ENCODE data around the gene NSG2. TPM values are rescaled to one million over a fixed set of nuclear protein-coding genes. Genes with fewer than 3 reads are reported as not detected.

NSG2 gene
- total RNA-seq, 1 donor from 2014 or later = 7.1 TPM

- H3K36me3 ChIP-seq = no peaks in the 10 kb centered on the region
- intact Hi-C loops (cut with DNase I) = no loop called here
- H3K27ac ChIP-seq = no peak overlapping the region
- H3K4me3 ChIP-seq = no peak overlapping the region
- no peaks in the 10 kb centered on the region for H3K4me1 ChIP-seq
- DNase-seq (ENCODE audit: extremely low spot score in 2 of 2) = no peak
- no peaks in the 10 kb centered on the region for H3K27me3 ChIP-seq
- TF ChIP-seq CTCF (IDR thresholded peaks at IDR 0.05) (no peak), POLR2A (IDR thresholded peaks at IDR 0.05) (no peak), POLR2AphosphoS5 (IDR thresholded peaks at IDR 0.05; ENCODE audit: insufficient read depth in 1 of 2, low read depth in 1 of 2) (no peak)
- H3K9me3 ChIP-seq = no peaks in the 10 kb centered on the region
These were observed 109.1 kb downstream of the NSG2 start for GRCh38 chr5:174154559-174154958.

DNA sequence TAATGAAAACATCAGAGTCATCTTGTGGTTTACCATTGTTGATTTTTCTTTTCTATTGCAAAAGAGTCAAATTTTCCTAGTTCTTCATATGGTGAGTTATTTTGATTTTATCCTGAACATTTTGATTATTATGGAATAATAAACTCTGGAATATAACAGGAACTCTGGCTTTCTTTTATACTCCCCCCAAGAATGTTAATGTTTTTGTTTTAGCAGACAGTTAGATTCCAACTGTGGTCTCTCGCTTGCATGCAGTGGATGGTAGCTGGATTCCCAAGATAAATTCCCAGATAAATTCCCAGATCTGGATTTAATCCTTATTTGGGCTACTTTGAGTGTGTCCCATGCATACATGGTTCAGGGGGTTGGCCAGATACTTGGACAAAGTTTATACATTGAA, 109.8 kb downstream of the NSG2 start:
- Histone ChIP-seq H3K9me3 (no peaks in the 10 kb centered on the region), H3K4me1 (no peaks in the 10 kb centered on the region)
- intact Hi-C loops (cut with DNase I) = no loop called here

DNA sequence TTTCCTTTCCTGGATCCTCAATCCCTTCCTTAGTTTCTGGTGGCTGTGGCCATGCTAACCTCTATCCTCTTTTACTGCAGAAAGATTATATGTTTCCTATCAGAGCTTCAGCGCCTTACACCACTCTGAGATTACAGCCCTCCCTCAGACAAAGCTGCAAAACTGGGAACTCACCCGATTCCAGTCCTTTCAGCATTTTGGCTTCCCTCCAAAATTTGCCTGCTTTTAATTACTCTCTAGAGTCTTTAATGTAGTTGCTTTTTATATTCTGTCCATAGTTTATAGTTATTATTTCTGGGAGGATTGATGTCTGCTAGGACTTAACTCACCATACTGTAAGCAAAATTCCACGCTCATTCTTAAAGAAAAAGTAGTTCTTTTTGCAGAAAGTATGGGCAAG, 110.2 kb downstream of the NSG2 start:
- Histone ChIP-seq H3K4me3 (no peak overlapping the region), H3K27me3 (no peaks in the 10 kb centered on the region), H3K27ac (no peak overlapping the region), H3K9me3 (no peaks in the 10 kb centered on the region), H3K36me3 (no peaks in the 10 kb centered on the region), H3K4me1 (no peaks in the 10 kb centered on the region)
- no peak for DNase-seq (ENCODE audit: extremely low spot score in 2 of 2)
- no peak for TF ChIP-seq POLR2A (IDR thresholded peaks at IDR 0.05)
- TF ChIP-seq CTCF (IDR thresholded peaks at IDR 0.05) = no peak
- TF ChIP-seq POLR2AphosphoS5 (IDR thresholded peaks at IDR 0.05; ENCODE audit: insufficient read depth in 1 of 2, low read depth in 1 of 2) = no peak
- intact Hi-C loops (cut with DNase I) = no loop called here

More for the DNA sequence above, 109.8 kb downstream of the NSG2 start:
- no peak overlapping the region for H3K4me3 ChIP-seq
- H3K27ac ChIP-seq = no peak overlapping the region
- no peak for DNase-seq (ENCODE audit: extremely low spot score in 2 of 2)
- H3K27me3 ChIP-seq = no peaks in the 10 kb centered on the region
- TF ChIP-seq POLR2AphosphoS5 (IDR thresholded peaks at IDR 0.05; ENCODE audit: insufficient read depth in 1 of 2, low read depth in 1 of 2) = no peak
- TF ChIP-seq POLR2A (IDR thresholded peaks at IDR 0.05) = no peak
- no peak for TF ChIP-seq CTCF (IDR thresholded peaks at IDR 0.05)
- no peaks in the 10 kb centered on the region for H3K36me3 ChIP-seq

- H3K27ac ChIP-seq = no peak overlapping the region
- H3K36me3 ChIP-seq = no peaks in the 10 kb centered on the region
- no peaks in the 10 kb centered on the region for H3K4me1 ChIP-seq
- no peaks in the 10 kb centered on the region for H3K9me3 ChIP-seq
- H3K27me3 ChIP-seq = no peaks in the 10 kb centered on the region
- H3K4me3 ChIP-seq = no peak overlapping the region
- no peak for TF ChIP-seq POLR2A (IDR thresholded peaks at IDR 0.05)
- TF ChIP-seq CTCF (IDR thresholded peaks at IDR 0.05) = no peak
- no peak for TF ChIP-seq POLR2AphosphoS5 (IDR thresholded peaks at IDR 0.05; ENCODE audit: insufficient read depth in 1 of 2, low read depth in 1 of 2)
- intact Hi-C loops (cut with DNase I) = no loop called here
- DNase-seq (ENCODE audit: extremely low spot score in 2 of 2) = no peak
These were observed 111.5 kb downstream of the NSG2 start for GRCh38 chr5:174157048-174157447.

Other genes with a start within 250 kb of the NSG2 start
- gene CPEB4, start 157.4 kb upstream of the NSG2 start, total RNA-seq = 31.9 TPM
- not detected for gene C5orf47, start 56.5 kb upstream of the NSG2 start, total RNA-seq